ENCODE results near the gene LPO. TPM values are rescaled to one million over a fixed set of nuclear protein-coding genes. Genes with fewer than 3 reads are reported as not detected.

The LPO gene
- polyA plus RNA-seq, 1 donor from 2014 or later = not detected

- Histone ChIP-seq H3K9me3 (ENCODE audit: low read length) (no peaks in the 10 kb centered on the region), H3K36me3 (ENCODE audit: insufficient read depth, low read length) (no peaks in the 10 kb centered on the region), H4K20me1 (ENCODE audit: insufficient read depth) (no peaks in the 10 kb centered on the region), H2AFZ (ENCODE audit: low read depth, low read length) (no peak overlapping the region), H3K27ac (ENCODE audit: low read length) (no peak overlapping the region), H3K4me2 (ENCODE audit: low read length) (no peak overlapping the region), H3K9ac (ENCODE audit: low read length) (no peak overlapping the region), H3F3A (ENCODE audit: insufficient read depth, low read length, poor library complexity, severe bottlenecking) (no peaks in the 10 kb centered on the region), H3K9me2 (ENCODE audit: insufficient read depth, low read length) (no peaks in the 10 kb centered on the region), H3K79me2 (replicated peaks; ENCODE audit: insufficient read depth, low read length) (no peaks in the 10 kb centered on the region), H3K4me3 (ENCODE audit: low read length) (no peak overlapping the region), H3K27me3 (ENCODE audit: insufficient read depth, low read depth, low read length) (no peaks in the 10 kb centered on the region)
- no peak for TF ChIP-seq POLR2AphosphoS5 (IDR thresholded peaks at IDR 0.05)
- TF ChIP-seq EZH2 (IDR thresholded peaks at IDR 0.05; ENCODE audit: borderline replicate concordance, insufficient read depth, low read length, poor library complexity, severe bottlenecking) = no peak
- TF ChIP-seq CTCF (IDR thresholded peaks at IDR 0.05; ENCODE audit: poor library complexity, severe bottlenecking) = no peak
- TF ChIP-seq MXI1 (conservative IDR thresholded peaks at IDR 0.05; ENCODE audit: poor library complexity, severe bottlenecking) = no peak
- TF ChIP-seq EP300 (conservative IDR thresholded peaks at IDR 0.05; ENCODE audit: poor library complexity, severe bottlenecking) = no peak
These were observed 63.2 kb downstream of the LPO start for GRCh38 chr17:58301504-58302150.

GRCh38 chr17:58302171-58302918 is 64.0 kb downstream of the LPO start:
- no peak overlapping the region for H3K27ac ChIP-seq (ENCODE audit: low read length)
- H3K9me2 ChIP-seq (ENCODE audit: insufficient read depth, low read length) = no peaks in the 10 kb centered on the region
- no peak overlapping the region for H2AFZ ChIP-seq (ENCODE audit: low read depth, low read length)
- no peaks in the 10 kb centered on the region for H3K79me2 ChIP-seq (replicated peaks; ENCODE audit: insufficient read depth, low read length)
- H3K4me3 ChIP-seq (ENCODE audit: low read length) = no peak overlapping the region
- no peak for TF ChIP-seq SMC3 (conservative IDR thresholded peaks at IDR 0.05; ENCODE audit: poor library complexity)
- TF ChIP-seq REST (IDR thresholded peaks at IDR 0.05; ENCODE audit: borderline replicate concordance) = no peak
- TF ChIP-seq EP300 (conservative IDR thresholded peaks at IDR 0.05; ENCODE audit: poor library complexity, severe bottlenecking) = no peak
- TF ChIP-seq MXI1 (conservative IDR thresholded peaks at IDR 0.05; ENCODE audit: poor library complexity, severe bottlenecking) = no peak
- no peaks in the 10 kb centered on the region for H3K36me3 ChIP-seq (ENCODE audit: insufficient read depth, low read length)
- H3K9ac ChIP-seq (ENCODE audit: low read length) = no peak overlapping the region
- H4K20me1 ChIP-seq (ENCODE audit: insufficient read depth) = no peaks in the 10 kb centered on the region
- H3F3A ChIP-seq (ENCODE audit: insufficient read depth, low read length, poor library complexity, severe bottlenecking) = no peaks in the 10 kb centered on the region
- no peak overlapping the region for H3K4me2 ChIP-seq (ENCODE audit: low read length)
- no peaks in the 10 kb centered on the region for H3K9me3 ChIP-seq (ENCODE audit: low read length)
- no peaks in the 10 kb centered on the region for H3K27me3 ChIP-seq (ENCODE audit: insufficient read depth, low read depth, low read length)
